Progenitor cell of endocrine pancreas (in vitro differentiated cells): ENCODE results near the gene TCP10L. TPM values are rescaled to one million over a fixed set of nuclear protein-coding genes. Genes with fewer than 3 reads are reported as not detected.

Source experiments
- DNase-seq: peaks from one replicate; pipeline ENCODE4 v3.0.0; 2021; ENCODE audit warnings: low spot score; ENCODE audit not compliant: unreplicated experiment
- H3K27ac Mint-ChIP-seq: 2 replicates; pipeline ENCODE4 v1.8.0; 2021; ENCODE audit warnings: mild to moderate bottlenecking, moderate library complexity, mixed read lengths
- H3K27me3 Mint-ChIP-seq: 2 replicates; pipeline ENCODE4 v1.8.0; 2021; ENCODE audit warnings: mixed read lengths
- H3K36me3 Mint-ChIP-seq: 2 replicates; pipeline ENCODE4 v1.8.0; 2022; ENCODE audit warnings: mixed read lengths; ENCODE audit not compliant: insufficient read depth
- H3K4me1 Mint-ChIP-seq: 2 replicates; pipeline ENCODE4 v1.8.0; 2021; ENCODE audit warnings: low read depth, mixed read lengths
- H3K4me3 Mint-ChIP-seq: 2 replicates; pipeline ENCODE4 v1.8.0; 2021; ENCODE audit warnings: low read depth, mild to moderate bottlenecking, moderate library complexity, mixed read lengths
- H3K9me3 Mint-ChIP-seq: 2 replicates; pipeline ENCODE4 v1.8.0; 2021; ENCODE audit warnings: low read depth, mixed read lengths
- CTCF ChIP-seq: fragments of 200-600 bp; sonication (generic); IDR thresholded peaks from one replicate; pipeline ENCODE4 v1.5.0; 2021; ENCODE audit warnings: antibody characterized with exemption, mild to moderate bottlenecking; ENCODE audit not compliant: unreplicated experiment
- total RNA-seq: library from RNA; stranded (reverse); gene quantifications from 2 replicates; pipeline ENCODE4 v1.2.1, GENCODE V29; 2021

Gene TCP10L
- total RNA-seq, 1 donor from 2014 or later = 3.2 TPM

GRCh38 chr21:32604464-32604863, 19.1 kb upstream of the TCP10L start:
- no peaks in the 10 kb centered on the region for H3K9me3 Mint-ChIP-seq
- no peak for DNase-seq
- no peaks in the 10 kb centered on the region for H3K27me3 Mint-ChIP-seq
- H3K4me3 Mint-ChIP-seq = no peak overlapping the region
- no peak for TF ChIP-seq CTCF
- no peak overlapping the region for H3K27ac Mint-ChIP-seq
- no peaks in the 10 kb centered on the region for H3K4me1 Mint-ChIP-seq
- H3K36me3 Mint-ChIP-seq = peaks cover 30% of the 10 kb centered on the region

DNA sequence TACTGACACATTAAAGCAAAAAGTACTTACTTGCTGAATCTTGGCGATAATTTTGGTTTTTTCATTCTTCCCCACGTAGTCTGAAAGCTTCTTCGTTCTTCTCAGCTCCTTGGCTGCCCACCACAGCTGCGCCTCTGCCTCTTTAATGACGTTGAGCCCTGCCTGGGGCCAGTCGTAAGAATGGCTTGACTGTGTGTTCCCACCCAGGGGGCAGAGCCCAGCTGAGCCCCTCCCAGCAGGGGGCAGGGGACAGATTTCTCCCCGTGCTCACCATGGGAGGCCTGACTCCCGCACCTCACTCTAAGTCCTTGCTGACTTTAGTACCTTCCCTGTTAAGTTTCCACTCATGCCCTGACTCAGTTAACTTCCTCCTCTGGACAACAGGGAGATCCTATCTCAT, 17.8 kb upstream of the TCP10L start:
- Mint-ChIP-seq H3K4me3 (no peak overlapping the region), H3K9me3 (no peaks in the 10 kb centered on the region), H3K27me3 (no peaks in the 10 kb centered on the region), H3K36me3 (peaks cover 26% of the 10 kb centered on the region), H3K4me1 (no peaks in the 10 kb centered on the region), H3K27ac (no peak overlapping the region)
- DNase-seq = no peak
- no peak for TF ChIP-seq CTCF

DNA sequence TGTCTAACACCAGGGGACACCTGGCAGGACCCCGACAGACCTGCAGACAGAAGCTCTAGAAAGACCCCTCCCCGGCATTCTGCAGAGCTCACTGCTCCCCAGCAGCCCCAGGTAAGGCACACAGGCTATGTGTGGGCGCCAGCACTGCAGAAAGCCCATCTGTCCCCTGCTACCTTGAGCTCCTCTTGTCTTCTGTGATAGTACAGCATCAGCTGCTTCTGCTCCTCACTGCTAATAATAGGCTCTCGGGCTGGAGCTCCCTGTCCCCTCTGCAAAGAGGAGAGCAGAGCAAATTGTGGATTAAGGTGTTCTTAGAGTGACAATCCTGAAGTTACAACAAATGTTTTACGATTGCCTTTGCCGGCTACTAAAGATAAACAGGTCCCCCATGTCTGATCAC, 16.8 kb upstream of the TCP10L start:
- peaks cover 21% of the 10 kb centered on the region for H3K36me3 Mint-ChIP-seq
- DNase-seq = no peak
- no peaks in the 10 kb centered on the region for H3K9me3 Mint-ChIP-seq
- no peaks in the 10 kb centered on the region for H3K27me3 Mint-ChIP-seq
- H3K27ac Mint-ChIP-seq = no peak overlapping the region
- no peak overlapping the region for H3K4me3 Mint-ChIP-seq
- no peaks in the 10 kb centered on the region for H3K4me1 Mint-ChIP-seq
- TF ChIP-seq CTCF = no peak

- H3K4me3 Mint-ChIP-seq = no peak overlapping the region
- no peaks in the 10 kb centered on the region for H3K9me3 Mint-ChIP-seq
- DNase-seq = no peak
- H3K4me1 Mint-ChIP-seq = peaks cover 1% of the 10 kb centered on the region
- no peaks in the 10 kb centered on the region for H3K27me3 Mint-ChIP-seq
- H3K27ac Mint-ChIP-seq = no peak overlapping the region
- H3K36me3 Mint-ChIP-seq = peaks cover 16% of the 10 kb centered on the region
- TF ChIP-seq CTCF = no peak
Measured at GRCh38 chr21:32599526-32599925, 14.2 kb upstream of the TCP10L start.

- H3K4me3 Mint-ChIP-seq = no peak overlapping the region
- H3K36me3 Mint-ChIP-seq = peaks cover 16% of the 10 kb centered on the region
- no peak for DNase-seq
- no peak overlapping the region for H3K27ac Mint-ChIP-seq
- no peaks in the 10 kb centered on the region for H3K9me3 Mint-ChIP-seq
- H3K4me1 Mint-ChIP-seq = peaks cover 4% of the 10 kb centered on the region
- H3K27me3 Mint-ChIP-seq = no peaks in the 10 kb centered on the region
- TF ChIP-seq CTCF = no peak
Measured at GRCh38 chr21:32599091-32599490, 13.8 kb upstream of the TCP10L start.
